Activated CD8-positive, alpha-beta memory T cell treated with anti-CD3 and anti-CD28 coated beads, Interleukin-2, amount 50 U/mL, for 24 hours (primary cell): ENCODE data around the gene FOXN3.

ENCODE experiments used
- DNase-seq: peaks from one replicate; pipeline ENCODE4 v3.0.0-alpha.2; 2020; ENCODE audit errors: extremely low read depth

The FOXN3 gene

GRCh38 chr14:89382901-89383845, 33.9 kb downstream of the FOXN3 start:
- no peak for DNase-seq

- no peak for DNase-seq
Measured at GRCh38 chr14:89382487-89382886, 34.5 kb downstream of the FOXN3 start.

GRCh38 chr14:89379891-89380820, 36.9 kb downstream of the FOXN3 start:
- DNase-seq, result no peak

- DNase-seq, result no peak
Measured at GRCh38 chr14:89379006-89379405, 38.0 kb downstream of the FOXN3 start.

GRCh38 chr14:89378119-89378518, 38.9 kb downstream of the FOXN3 start:
- DNase-seq, result peak; percentile 24

- no peak for DNase-seq
Measured at GRCh38 chr14:89377544-89377943, 39.5 kb downstream of the FOXN3 start.

GRCh38 chr14:89374908-89375307, 42.1 kb downstream of the FOXN3 start:
- no peak for DNase-seq

- DNase-seq, result no peak
Measured at GRCh38 chr14:89373185-89373584, 43.8 kb downstream of the FOXN3 start.

- DNase-seq, result no peak
Measured at GRCh38 chr14:89372512-89372883, 44.5 kb downstream of the FOXN3 start.

GRCh38 chr14:89371585-89372511, 45.2 kb downstream of the FOXN3 start:
- no peak for DNase-seq

GRCh38 chr14:89370781-89371180, 46.3 kb downstream of the FOXN3 start:
- no peak for DNase-seq

GRCh38 chr14:89370381-89370780, 46.7 kb downstream of the FOXN3 start:
- no peak for DNase-seq

- DNase-seq, result no peak
Measured at GRCh38 chr14:89369656-89370055, 47.4 kb downstream of the FOXN3 start.

- DNase-seq, result no peak
Measured at GRCh38 chr14:89368490-89369477, 48.2 kb downstream of the FOXN3 start.

- no peak for DNase-seq
Measured at GRCh38 chr14:89367779-89368120, 49.3 kb downstream of the FOXN3 start.

GRCh38 chr14:89366864-89367778, 49.9 kb downstream of the FOXN3 start:
- DNase-seq, result no peak

GRCh38 chr14:89365061-89365801, 51.8 kb downstream of the FOXN3 start:
- peak; percentile 34 for DNase-seq

GRCh38 chr14:89364316-89364715, 52.7 kb downstream of the FOXN3 start:
- no peak for DNase-seq

GRCh38 chr14:89360277-89360676, 56.8 kb downstream of the FOXN3 start:
- DNase-seq, result no peak
